ENCODE measurements around the gene ADH7.

- no peak for TF ChIP-seq CTCF (conservative IDR thresholded peaks at IDR 0.05 in 1 of 2, IDR thresholded peaks at IDR 0.05 in 1 of 2; ENCODE audit: extremely low read depth in 1 of 2, insufficient read depth in 1 of 2, low read depth in 1 of 2, low read length in 2 of 2)
- TF ChIP-seq EZH2 (IDR thresholded peaks at IDR 0.05; ENCODE audit: borderline replicate concordance, low read length) = no peak
Observed at GRCh38 chr4:99436976-99437722, 2.0 kb upstream of the ADH7 start.

Measured in mammary epithelial cell (primary cell).